ENCODE measurements around the gene LSM14B.
"Not testable (repeated sequence)": the region's sequence is repeated elsewhere in the genome, so short reads cannot be mapped to it uniquely, and the experiment has no call there.

The LSM14B gene

DNA sequence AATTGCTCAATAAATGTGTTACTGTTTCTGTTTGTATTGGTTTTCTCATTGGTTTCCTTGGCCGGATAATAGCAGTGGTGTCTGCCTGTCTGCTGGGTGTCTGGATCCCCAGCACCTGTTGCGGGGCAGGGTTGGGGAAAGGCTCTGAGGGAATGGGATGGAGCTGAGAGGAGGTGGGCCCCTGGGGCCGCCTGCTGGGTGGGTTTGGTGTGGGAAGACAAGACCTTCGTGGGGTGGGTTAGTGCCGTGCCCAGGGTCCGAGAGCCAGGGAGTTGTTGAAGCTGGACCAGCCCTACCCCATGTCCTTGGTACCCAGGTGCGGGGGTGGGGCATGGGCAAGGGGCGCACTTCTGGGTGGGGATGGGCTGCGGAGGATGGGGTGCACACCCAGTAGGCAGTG is 25.3 kb downstream of the LSM14B start:
- no peak for DNase-seq

- not testable (repeated sequence) for DNase-seq
Measured at GRCh38 chr20:62148383-62148782, 26.1 kb downstream of the LSM14B start.

- DNase-seq, result no peak
Measured at GRCh38 chr20:62148908-62149314, 26.6 kb downstream of the LSM14B start.

DNA sequence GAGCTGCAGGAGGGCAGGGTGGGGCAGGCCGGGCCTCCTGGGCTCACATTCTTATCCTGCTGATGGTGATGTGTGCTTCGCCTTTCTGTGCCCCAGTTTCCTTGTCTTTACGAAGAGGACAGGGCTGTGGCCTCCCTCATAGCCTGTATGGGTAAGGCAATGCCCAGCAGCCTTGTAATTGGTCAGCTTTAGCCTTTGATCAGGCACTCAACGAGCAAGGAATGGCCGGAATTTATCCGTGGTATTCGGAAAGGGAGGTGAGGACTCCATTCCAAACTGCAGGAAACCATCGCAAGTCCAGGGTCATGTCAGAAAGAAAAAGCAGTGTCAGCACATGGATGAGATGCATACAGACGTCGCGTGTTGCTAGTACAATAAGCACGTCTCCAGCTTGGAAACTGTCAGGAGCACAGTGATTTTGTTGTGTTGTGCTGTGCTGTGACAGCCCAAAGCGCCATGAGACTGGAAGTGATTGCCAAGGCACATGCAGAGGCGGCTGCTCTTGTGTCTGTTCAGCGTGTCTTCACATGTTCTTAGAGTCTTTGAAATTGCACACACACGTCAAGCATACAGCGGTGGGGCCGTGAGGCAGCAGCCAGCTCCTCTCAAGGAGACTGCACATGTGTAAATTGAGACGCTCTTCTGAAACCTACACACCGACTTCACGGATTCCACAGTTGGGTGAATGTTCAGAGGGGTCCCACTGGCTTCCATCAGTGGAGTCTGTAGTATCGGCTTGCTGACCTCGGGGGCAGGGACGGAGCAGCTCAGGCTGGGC is 27.4 kb downstream of the LSM14B start:
- DNase-seq, result no peak

GRCh38 chr20:62150310-62150575 is 28.0 kb downstream of the LSM14B start:
- DNase-seq, result no peak

DNA sequence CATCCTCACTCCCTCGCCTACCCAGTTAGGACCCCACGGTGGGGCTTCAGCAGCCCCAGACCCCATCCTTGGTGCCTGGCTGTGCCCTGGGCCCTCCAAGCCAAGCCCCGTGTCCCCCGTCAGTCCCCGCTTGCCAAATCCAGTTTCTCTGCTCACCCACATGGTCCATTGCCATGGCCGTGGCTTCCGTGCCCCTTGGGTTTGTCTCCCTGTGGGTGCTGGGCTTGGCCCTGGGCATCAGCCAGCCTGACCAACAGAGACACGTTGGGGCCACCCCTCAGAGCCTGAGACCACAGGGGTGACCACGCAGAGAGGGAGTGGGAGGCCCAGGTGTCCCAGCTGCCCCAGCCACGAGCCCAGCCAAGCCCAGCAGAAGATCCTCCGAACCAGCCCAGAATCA is 28.9 kb downstream of the LSM14B start:
- no peak for DNase-seq

- DNase-seq, result no peak
Measured at GRCh38 chr20:62151835-62152364, 29.6 kb downstream of the LSM14B start.

DNA sequence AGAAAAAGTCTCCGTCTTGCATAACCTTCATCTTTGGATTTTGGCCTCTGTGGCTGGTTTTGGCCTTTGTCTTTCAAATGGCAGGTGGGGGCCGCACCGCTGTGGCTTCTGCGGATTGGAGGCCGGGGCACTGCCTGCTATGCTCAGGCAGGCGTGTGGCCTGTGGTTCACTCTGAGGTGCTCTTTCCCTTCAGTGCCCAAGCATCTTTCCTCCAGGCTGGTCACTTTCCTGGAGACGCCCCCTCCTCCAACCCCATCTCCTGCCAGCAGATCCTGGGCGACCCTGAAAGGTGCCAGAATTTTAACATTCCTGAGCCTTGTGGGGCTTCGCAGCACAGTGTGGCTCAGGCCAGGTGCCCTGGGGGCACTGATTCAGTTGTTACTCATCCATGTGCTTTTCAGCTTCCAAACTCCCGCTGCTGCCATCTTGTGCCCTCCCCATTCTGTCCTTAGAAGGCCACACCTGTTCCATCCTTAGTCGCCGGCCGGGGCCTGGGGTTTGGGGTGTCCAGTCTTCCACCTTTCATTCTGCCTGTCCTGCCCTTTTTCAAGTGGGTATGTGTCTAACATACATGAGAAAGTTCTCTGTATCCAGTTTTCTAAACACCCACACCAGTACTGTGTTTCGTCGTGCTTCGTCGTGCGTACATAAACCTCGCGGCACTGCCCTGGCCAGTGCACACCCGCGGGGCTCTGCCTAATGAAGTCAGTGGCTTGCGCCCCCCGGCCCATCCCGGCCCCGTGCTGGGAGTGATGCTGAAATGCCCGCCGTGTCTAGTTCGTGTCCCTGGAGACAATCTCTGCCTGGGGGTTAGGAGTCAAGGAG is 33.4 kb downstream of the LSM14B start:
- DNase-seq, result no peak

GRCh38 chr20:62156254-62156556 is 33.9 kb downstream of the LSM14B start:
- DNase-seq, result no peak

GRCh38 chr20:62156592-62157386 is 34.5 kb downstream of the LSM14B start:
- peak; percentile 63 for DNase-seq

GRCh38 chr20:62157387-62158087 is 35.3 kb downstream of the LSM14B start:
- DNase-seq, result no peak

- DNase-seq, result no peak
Measured at GRCh38 chr20:62158088-62158400, 35.8 kb downstream of the LSM14B start.

GRCh38 chr20:62158541-62158940 is 36.3 kb downstream of the LSM14B start:
- DNase-seq, result no peak

DNA sequence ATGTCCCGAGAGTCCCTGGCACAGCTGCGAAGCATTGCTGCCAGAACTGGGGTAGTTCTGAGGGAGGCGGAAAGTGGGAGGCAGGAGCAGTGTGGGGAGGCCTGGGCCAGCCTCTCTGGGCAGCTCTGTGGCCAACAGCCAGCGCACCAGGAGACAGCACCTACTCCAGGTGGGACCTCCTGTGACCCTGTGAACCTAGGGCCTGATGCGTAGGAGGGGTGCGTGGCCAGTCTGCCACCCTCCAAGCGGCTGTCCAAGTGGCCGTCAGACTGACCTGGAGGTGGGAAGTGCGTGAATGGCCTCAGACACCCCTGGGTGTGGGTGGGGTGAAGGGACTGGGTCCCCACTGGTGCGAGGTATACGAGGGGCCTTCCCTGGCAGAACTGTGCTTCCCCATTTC is 36.8 kb downstream of the LSM14B start:
- DNase-seq, result no peak

DNA sequence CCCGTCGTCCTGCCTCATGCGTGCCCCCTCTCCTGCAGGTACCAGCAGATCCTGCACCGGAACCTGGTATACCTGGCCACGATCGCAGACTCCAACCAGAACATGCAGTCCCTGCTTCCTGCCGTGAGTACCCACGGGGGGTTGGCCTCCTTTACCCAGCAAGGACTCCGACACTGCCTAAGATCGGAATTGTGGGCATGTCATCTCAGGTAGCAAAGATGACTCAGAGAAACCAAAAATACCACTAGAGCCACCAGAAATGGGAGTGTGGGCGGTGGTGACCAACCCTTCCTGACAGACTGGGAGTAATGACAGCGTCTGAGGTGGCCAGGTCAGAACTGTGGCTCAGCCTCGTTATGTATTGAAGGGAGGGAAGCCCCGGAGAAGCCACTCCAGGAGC is 37.6 kb downstream of the LSM14B start:
- DNase-seq, result peak; percentile 25

GRCh38 chr20:62160253-62160652 is 38.0 kb downstream of the LSM14B start:
- DNase-seq, result no peak

DNA sequence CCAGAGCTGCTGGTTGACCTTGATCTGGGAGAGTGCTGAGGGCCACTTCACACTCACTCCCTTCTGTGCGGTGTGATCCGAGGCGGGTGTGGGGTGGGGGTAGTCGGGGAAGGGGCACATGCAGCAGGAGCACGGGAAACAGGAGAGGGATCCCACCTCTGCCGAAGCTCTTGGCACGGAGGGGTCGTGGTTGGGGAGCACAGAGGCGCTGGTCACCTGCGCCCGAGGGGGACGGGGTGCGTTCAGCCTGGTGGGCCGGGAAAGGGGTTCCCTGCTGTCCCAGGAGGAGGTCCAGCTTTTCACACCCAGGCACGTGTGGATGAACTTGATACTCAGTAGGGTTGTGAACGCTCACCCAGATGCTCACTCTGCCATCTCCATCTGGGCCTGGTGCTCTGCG is 38.6 kb downstream of the LSM14B start:
- DNase-seq, result no peak

DNA sequence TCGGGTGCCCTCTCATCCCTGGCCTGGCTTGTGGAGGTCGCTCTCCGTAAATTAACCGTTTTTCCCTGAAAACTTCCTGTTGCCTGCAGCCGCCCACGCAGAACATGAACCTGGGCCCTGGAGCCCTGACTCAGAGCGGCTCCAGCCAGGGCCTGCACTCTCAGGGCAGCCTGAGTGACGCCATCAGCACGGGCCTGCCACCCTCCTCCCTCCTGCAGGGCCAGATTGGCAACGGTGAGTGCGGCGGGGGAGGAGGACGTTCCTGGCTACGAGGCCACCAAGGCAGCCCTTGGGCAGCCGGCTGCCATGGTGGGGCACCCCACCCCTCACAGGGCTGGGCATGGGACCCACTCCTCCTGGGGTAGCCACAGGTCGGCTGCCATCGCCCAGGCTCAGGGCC is 39.1 kb downstream of the LSM14B start:
- DNase-seq, result no peak

DNA sequence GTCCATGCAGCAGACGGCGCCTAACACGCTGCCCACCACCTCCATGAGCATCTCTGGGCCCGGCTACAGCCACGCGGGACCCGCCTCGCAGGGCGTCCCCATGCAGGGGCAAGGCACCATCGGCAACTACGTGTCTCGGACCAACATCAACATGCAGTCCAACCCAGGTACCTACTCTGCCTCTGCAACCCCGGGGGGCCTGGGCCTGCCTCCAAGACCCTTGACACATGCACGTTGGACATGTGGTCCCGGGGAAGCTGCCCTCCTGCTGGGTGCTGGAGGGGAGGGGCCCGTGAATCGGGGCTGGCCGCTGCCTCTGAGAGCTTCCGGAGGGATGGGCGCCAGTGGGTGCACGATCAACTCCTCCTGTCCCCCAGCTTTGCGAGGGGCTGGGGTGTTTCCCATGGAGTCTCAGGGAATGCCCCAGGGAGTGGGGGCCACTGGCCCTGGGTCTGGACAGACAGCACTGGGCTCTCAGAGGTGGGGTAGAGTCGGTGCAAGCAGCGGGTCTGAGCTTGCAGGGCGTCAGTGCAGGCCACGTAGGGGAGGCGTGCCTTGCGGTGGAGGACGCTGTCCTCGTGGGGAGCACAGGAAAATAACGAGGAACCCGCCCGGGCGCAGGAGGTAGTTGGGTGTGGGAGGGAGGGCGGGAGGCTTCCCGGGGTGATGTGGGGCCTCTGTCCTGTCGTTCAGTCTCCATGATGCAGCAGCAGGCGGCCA is 40.6 kb downstream of the LSM14B start:
- DNase-seq, result no peak

- no peak for DNase-seq
Measured at GRCh38 chr20:62163485-62163865, 41.2 kb downstream of the LSM14B start.

DNA sequence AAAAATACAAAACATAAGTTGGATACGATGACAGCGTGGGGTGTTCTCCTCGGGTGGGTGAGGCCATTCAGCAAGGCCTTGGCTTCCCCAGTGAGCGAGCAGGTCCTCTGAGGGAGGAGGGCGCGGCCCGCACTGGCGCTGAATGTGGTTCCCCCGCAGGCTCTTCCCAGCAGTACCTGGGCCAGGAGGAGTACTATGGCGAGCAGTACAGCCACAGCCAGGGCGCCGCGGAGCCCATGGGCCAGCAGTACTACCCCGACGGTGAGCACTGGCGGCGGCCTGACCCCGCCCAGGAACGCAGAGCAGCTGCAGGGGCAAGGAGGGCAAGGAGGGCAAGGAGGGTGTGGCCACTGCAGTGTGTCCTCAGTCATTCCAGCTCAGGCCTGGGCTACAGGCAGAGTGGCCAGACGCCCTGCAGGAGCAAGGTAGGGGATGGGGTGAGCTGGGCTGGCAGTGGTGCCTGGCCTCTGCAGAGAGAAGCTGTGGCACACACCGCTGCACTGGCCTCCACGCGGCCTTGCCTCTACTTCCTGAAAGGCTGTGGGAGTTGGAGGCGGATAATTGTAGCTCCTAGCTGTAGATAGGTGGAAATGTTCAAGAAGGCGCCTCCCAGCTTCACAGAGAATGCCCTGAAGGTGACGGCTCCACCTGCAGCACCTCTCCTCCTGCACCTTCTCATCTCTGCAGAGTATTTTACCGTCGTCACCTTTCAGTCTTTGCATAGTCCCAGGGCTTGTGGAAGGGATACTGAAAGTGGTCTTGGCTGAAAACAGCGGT is 41.9 kb downstream of the LSM14B start:
- DNase-seq, result no peak

Data from CD4-positive, alpha-beta T cell treated with Interleukin-4 for 4 hours (primary cell).